ENCODE data around the gene OAS1. TPM values are rescaled to one million over a fixed set of nuclear protein-coding genes. Genes with fewer than 3 reads are reported as not detected.

OAS1 gene
- total and polyA plus RNA-seq, 2 donors from 2014 or later = 17.5 to 27.2 TPM

GRCh38 chr12:112885236-112885635 is 21.5 kb upstream of the OAS1 start:
- Histone ChIP-seq H3K27me3 (ENCODE audit: control insufficient read depth, insufficient read depth, low read length) (no peaks in the 10 kb centered on the region), H3K9ac (ENCODE audit: low read length in 3 of 3) (no peak overlapping the region), H3K4me1 (ENCODE audit: control insufficient read depth in 2 of 3, insufficient read depth in 2 of 3, low read depth in 1 of 3, low read length in 3 of 3) (no peaks in the 10 kb centered on the region), H3K36me3 (ENCODE audit: control insufficient read depth in 2 of 3, insufficient read depth in 3 of 3, low read length in 3 of 3) (no peaks in the 10 kb centered on the region), H3K4me3 (ENCODE audit: low read length in 3 of 3) (no peak overlapping the region), H3K27ac (ENCODE audit: low read depth in 2 of 2, low read length in 2 of 2) (no peak overlapping the region), H3K9me3 (ENCODE audit: control insufficient read depth in 2 of 3, insufficient read depth in 1 of 3, low read length in 3 of 3) (peaks cover 0 to 10% (median 0%) of the 10 kb centered on the region in 3 donors)
- DNase-seq = no peak
- FAIRE-seq = no peak
- TF ChIP-seq, protein P1, sequence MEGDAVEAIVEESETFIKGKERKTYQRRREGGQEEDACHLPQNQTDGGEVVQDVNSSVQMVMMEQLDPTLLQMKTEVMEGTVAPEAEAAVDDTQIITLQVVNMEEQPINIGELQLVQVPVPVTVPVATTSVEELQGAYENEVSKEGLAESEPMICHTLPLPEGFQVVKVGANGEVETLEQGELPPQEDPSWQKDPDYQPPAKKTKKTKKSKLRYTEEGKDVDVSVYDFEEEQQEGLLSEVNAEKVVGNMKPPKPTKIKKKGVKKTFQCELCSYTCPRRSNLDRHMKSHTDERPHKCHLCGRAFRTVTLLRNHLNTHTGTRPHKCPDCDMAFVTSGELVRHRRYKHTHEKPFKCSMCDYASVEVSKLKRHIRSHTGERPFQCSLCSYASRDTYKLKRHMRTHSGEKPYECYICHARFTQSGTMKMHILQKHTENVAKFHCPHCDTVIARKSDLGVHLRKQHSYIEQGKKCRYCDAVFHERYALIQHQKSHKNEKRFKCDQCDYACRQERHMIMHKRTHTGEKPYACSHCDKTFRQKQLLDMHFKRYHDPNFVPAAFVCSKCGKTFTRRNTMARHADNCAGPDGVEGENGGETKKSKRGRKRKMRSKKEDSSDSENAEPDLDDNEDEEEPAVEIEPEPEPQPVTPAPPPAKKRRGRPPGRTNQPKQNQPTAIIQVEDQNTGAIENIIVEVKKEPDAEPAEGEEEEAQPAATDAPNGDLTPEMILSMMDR (IDR thresholded peaks at IDR 0.05; ENCODE audit: borderline replicate concordance, extremely low read depth, insufficient read depth) = no peak
- intact Hi-C loops (cut with DNase I) = no loop called here

- TF ChIP-seq, protein P1 (IDR thresholded peaks at IDR 0.05; ENCODE audit: borderline replicate concordance, extremely low read depth, insufficient read depth) = no peak
- intact Hi-C loops (cut with DNase I) = no loop called here
- DNase-seq (no peak), FAIRE-seq (no peak)
- Histone ChIP-seq H3K9ac (ENCODE audit: low read length in 3 of 3) (no peak overlapping the region), H3K9me3 (ENCODE audit: control insufficient read depth in 2 of 3, insufficient read depth in 1 of 3, low read length in 3 of 3) (peaks cover 0 to 10% (median 0%) of the 10 kb centered on the region in 3 donors), H3K36me3 (ENCODE audit: control insufficient read depth in 2 of 3, insufficient read depth in 3 of 3, low read length in 3 of 3) (no peaks in the 10 kb centered on the region), H3K4me3 (ENCODE audit: low read length in 3 of 3) (no peak overlapping the region), H3K4me1 (ENCODE audit: control insufficient read depth in 2 of 3, insufficient read depth in 2 of 3, low read depth in 1 of 3, low read length in 3 of 3) (no peaks in the 10 kb centered on the region), H3K27me3 (ENCODE audit: control insufficient read depth, insufficient read depth, low read length) (no peaks in the 10 kb centered on the region), H3K27ac (ENCODE audit: low read depth in 2 of 2, low read length in 2 of 2) (no peak overlapping the region)
These were observed 19.2 kb upstream of the OAS1 start for GRCh38 chr12:112887550-112887949.

- intact Hi-C loops (cut with DNase I) = loop anchor here (10.0 kb wide), 1 partner anchor 283 kb away; no protein-coding TSS in a partner anchor
- Histone ChIP-seq H3K9me3 (ENCODE audit: control insufficient read depth in 2 of 3, insufficient read depth in 1 of 3, low read length in 3 of 3) (peaks cover 0 to under 1% (median 0%) of the 10 kb centered on the region in 3 donors), H3K4me3 (ENCODE audit: low read length in 3 of 3) (no peak overlapping the region), H3K27ac (ENCODE audit: low read depth in 2 of 2, low read length in 2 of 2) (no peak overlapping the region), H3K27me3 (ENCODE audit: control insufficient read depth, insufficient read depth, low read length) (no peaks in the 10 kb centered on the region), H3K4me1 (ENCODE audit: control insufficient read depth in 2 of 3, insufficient read depth in 2 of 3, low read depth in 1 of 3, low read length in 3 of 3) (no peaks in the 10 kb centered on the region), H3K36me3 (ENCODE audit: control insufficient read depth in 2 of 3, insufficient read depth in 3 of 3, low read length in 3 of 3) (no peaks in the 10 kb centered on the region), H3K9ac (ENCODE audit: low read length in 3 of 3) (no peak overlapping the region)
- no peak for DNase-seq
- no peak for FAIRE-seq
- TF ChIP-seq, protein P1 (IDR thresholded peaks at IDR 0.05; ENCODE audit: borderline replicate concordance, extremely low read depth, insufficient read depth) = no peak
These were observed 15.4 kb upstream of the OAS1 start for GRCh38 chr12:112891093-112892024.
